HG02763 (cell line): Measurements from ENCODE around the gene CORT.
"Not testable (repeated sequence)": the region's sequence is repeated elsewhere in the genome, so short reads cannot be mapped to it uniquely, and the experiment has no call there.

Experiments used
- ATAC-seq: cut with Tn5 transposase; IDR thresholded peaks from one replicate; pipeline ENCODE4 v1.9.1; 2021; ENCODE audit warnings: mild to moderate bottlenecking, moderate library complexity; ENCODE audit not compliant: unreplicated experiment

Gene CORT

DNA sequence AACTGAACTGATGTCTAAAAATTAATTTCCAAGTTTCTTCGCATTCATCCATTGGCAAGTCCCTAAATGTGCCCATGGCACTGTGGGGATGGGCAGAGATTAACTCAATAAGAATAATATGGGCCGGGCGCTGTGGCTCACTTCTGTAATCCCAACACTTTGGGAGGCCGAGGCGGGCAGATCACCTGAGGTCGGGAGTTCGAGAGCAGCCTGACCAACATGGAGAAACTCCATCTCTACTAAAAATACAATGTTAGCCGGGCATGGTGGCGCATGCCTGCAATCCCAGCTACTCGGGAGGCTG, 24.4 kb downstream of the CORT start:
- ATAC-seq = not testable (repeated sequence)

DNA sequence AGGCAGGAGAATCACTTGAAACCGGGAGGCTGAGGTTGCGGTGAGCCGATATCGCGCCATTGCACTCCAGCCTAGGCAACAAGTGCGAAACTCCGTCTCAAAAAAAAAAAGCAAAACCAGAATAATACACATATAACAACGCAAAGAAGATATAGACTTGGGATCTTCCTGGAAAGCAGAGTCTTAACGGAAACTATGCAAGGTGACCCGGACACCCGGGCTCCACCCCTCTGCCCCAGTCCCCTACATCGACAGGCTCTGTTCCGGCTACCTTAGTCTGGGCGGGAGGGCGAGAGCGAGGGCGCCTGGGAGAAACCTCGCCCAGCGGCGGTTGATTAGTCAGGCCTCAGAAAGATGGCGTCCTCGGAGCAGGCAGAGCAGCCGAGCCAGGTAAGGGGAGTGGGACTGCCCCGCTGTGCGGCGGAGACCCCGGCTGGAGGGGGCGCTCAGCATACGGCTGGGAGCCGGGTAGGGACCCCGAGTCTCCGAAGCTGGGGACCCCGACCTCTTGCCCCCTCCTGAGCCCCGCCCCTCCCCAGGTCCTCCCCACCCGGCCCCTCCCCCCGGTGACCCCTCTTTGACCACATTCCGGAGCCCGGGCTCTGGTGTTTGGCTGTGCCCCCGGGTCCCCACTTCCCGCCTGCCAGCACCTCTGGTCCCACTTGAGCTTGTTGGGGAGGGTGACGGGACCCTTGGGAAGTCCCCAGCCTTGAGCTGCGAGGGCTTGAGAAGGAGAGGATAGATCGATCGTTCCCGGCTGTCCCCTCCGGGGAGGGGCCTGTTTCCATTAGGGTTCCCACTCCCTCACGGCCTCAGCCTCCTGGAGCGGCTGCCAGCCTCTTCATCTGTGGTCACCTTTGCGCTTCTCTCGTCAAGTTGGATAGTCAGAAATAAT, 25.0 kb downstream of the CORT start, which contains the start of gene PEX14:
TSS of gene PEX14 (plus strand) at position 338 of the 895 bp plus-strand sequence. CDS start at position 355, 17 bp downstream.
- ATAC-seq = peak; percentile 64

DNA sequence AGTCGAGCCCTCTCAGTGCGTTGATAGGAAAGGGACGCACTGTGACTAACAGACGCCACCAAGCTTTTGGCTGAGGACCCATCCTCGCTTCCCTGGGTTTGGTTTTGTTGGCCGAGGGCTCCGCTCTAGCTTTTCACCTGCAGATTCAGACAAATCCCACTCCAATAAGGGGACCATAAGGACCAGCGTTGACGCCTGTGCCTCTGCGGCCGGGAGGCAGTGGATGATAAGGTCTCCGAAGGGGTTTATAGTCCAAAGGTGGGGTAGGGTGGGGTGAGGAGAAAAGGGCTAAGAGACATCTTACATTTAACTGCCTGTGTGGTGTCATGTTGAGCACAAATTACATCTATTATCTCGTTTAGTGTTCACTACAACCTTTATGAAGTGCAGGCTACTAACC, 25.7 kb downstream of the CORT start:
- ATAC-seq = no peak

DNA sequence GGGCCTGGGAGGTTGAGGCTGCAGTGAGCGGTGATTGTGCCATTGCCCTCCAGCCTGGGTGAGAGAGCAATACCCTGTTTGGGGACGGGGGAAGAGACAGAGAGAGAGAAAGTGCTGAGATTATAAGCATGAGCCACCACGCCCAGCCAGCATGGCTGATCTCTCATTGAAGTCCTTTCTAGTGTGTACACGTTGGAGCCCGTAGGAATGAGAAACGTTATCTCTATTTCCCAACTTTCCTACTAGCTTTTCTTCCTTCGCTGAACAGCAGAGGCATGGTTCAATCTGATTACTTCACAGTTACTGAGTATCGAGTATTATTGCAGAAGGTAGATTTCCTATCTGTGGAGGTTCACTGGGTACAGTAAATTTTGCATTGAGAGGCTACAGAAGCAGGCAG, 29.5 kb downstream of the CORT start:
- no peak for ATAC-seq

DNA sequence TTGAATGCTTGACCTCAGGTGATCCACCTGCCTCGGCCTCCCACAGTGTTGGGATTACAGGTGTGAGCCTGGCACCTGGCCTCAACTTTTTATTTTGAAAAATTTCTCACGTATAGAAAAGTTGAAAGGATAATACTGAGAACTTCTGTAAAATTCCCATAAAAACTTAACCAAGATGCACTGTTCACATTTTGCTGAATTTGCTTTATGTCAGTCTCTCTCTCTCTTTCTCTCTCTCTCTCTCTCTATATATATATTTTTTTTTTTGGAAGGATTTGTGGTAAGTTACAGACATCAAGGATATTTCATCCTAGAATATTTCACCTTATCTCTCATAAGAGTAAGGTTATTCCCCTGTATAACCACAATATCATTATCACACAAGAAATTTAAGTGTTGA, 30.8 kb downstream of the CORT start:
- no peak for ATAC-seq

DNA sequence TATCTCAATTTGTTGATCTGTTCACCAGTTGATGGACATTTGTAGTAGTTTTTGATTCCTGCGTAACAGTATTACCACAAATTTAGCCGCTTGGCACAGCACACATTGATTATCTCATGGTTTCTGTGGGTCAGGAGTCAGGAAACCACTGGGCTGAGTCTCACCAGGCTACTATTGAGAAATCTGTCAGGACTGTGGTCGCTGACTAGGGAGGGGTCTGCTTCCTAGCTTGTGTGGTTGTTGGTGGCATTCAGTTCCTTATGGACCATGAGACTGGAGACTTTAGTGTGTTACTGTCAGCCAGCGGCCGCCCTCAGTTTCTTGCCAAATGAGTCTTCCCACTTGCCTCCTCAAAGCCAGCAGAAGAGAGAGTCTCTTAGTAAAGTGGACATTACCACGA, 34.7 kb downstream of the CORT start:
- ATAC-seq = no peak

DNA sequence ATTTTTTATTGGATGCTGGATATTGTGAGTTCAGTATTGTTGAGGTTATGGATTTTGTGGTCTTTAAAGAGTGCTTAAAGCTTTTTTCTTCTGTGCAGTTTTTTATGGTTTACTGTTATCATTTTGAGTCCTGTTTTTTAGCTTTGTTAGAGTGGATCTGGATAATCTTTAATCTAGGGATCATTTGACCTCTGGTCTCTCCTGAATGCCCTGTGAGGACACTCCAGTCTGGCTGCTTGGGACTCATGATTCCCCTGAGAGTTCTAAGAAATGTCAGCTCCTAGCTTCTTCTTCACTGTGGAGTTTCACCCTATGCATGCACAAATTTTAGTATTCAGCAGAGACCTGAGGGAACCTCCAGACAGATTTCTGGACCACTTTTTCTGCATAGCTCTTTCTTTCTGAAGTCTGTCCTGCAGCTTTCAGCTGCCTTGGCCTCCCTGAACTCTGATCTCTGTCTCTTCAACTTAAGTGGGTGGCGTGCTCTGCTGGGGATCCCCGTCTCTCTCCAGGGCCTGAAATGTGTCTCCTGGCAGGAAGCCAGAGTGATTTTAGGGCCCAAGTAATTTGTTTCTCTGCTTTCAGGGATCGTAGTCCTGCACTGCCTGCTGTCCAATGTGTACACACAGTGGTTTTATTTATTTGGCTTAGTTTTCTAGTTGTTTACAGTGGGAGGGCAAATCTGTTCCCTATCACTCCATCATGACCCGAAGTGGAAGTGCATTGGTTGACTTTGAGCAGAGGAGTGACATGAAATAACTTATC, 39.6 kb downstream of the CORT start:
- no peak for ATAC-seq

DNA sequence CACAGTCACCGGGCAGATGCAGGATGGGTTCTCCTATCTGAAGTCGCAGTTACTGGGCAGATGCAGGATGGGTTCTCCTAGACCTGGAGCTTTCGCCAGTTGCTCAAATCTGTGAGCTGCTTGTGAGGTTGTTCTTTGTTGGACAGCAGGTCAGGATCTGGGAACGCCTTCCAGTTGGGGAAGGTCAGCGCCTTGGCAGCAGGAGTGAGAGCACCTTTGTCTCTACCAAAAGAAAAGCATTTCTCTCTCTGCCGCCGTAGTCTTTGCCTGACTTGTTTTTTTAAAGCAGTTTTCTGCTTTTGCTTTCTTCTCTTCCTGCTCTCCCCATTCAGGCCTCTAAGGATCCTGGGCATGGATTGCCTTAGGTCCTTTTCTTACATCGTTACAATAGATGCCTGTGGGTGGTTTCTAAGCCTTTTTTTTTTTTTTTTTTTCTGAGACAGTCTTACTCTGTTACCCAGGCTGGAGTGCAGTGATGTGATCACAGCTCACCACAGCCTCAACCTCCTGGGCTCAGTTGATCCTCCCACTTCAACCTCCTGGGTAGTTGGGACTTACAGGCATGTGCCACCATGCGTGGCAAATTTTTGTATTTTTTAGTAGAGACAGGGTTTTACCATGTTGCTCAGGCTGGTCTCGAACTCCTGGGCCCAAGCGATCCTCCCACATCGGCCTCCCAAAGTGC, 40.6 kb downstream of the CORT start:
- no peak for ATAC-seq

DNA sequence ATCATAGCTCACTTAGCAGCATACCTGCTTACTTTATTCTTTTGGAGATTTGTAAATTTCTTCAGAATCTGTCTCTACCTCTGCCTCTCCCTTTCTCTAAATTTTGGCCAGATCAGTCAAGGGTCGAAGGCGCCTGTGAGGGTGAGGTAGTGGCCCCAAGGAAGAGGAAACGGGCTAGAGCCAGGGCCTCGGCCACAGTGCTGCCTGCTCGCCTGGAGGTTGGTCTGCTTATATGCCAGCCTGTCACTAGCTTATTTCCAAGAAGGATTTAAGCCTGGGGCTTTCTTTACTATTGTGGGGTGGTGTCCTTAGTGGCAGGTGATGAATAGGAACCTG, 44.6 kb downstream of the CORT start:
- ATAC-seq = no peak

DNA sequence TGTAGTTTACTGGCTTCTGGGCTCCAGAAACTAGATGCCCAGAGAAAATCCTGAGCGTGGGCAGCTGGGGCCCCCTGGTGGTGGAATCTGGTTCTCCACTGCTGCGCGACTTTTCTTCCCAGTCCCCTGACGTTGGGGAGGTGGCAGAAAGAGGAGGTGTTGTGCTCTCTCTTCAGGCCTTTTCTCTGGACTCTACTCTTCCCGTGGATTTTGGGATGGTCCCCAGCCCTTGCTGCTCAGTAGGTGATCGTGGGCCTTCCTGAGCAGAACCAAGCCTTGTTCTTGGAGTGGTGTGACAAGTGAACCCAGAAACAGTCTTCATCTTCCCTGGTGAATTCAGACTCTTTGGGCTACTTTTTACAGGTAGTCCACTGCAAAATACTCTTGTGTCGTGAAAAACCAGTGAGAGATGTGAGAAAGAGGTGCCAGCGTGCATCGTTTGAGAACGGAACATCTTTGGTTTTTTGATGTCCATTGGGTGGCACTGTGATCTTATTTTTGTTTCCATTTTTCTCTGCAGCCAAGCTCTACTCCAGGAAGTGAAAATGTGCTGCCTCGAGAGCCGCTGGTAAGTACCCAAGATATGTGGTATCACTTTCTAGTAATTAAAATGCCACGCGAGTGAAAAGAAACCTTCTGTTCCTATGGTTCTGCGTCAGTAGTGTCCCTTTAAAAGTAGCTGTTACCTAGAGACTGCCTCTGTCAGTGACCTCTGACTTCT, 45.1 kb downstream of the CORT start:
- ATAC-seq = peak; percentile 65

DNA sequence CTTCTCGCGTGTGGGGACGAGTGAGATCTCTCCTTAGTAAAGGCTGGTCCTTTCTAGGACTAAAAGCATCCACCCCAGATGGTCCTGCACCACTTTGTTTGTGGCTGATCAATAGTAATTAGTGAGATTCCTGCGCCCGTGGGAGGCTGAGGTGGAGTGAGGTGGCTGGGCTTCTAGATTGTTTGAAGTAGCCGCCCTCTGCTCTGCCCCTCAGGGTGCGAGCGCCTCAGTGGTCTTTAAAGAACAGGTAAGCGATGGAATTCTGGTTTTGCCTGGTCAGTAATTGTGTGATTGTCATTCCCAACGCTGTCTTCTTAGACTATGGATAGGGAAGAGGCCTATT, 45.6 kb downstream of the CORT start:
- ATAC-seq = no peak

DNA sequence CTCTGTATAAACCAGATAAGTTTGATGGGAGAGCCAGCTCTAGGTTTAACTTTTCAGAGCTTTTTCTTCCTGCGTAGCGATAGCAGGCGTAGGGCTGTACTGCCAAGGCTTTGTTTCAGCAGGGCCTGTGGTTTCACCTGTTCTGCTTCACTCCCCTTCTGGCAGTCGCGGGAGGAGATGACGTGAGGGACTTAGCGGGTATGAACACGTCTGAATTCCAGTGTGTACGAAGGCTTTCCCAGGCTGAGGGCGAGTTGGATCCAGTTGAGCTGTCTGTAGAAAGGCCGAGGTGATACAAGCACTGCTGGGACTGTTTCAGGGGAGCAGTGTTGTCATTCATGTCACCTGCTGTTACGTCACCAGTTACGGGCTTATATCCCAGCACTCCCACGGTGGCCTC, 46.1 kb downstream of the CORT start:
- ATAC-seq = no peak

DNA sequence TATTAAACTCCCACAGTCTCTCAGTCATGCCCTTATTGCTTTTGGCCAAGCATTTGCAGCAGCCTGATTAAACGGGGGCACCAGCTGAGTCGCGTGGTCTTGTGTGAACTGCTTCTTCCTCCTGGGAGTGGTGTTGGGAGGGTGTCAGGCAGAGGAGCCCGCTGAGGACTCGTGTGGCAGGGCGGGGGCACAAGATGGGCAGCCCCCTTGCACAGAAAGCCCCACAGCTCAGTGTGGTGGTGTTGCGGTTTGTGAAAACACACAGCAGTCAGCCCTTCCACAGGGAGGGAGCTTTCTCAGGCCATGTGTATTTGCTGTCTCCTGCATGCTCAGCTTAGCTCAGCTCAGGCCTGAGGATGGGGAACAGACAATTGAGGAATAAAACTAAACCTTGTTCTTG, 47.3 kb downstream of the CORT start:
- no peak for ATAC-seq

DNA sequence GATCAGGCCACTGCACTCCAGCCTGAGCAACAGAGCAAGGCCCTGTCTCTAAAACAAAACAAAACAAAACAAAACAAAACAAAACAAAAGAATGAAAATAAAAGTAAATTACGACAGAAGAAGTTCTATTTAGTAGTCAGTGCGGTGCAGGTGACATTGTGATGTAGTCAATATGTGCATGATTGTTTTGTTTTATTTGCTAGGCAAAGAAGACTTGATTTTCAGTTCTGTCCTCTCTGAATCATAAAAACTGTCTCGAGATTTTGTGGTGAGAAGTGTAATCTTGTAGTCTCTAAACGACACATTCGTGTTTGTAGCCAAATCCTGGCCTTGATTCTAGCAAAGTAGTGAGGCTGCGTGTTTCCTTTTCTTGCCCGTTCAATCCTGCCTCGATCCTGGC, 48.4 kb downstream of the CORT start:
- ATAC-seq = no peak
